Calu3 (cell line): ENCODE data around the gene RNFT2. TPM values are rescaled to one million over a fixed set of nuclear protein-coding genes. Genes with fewer than 3 reads are reported as not detected.
A peak's percentile ranks its signal among the peaks of the same experiment; 100 is the strongest.

Source experiments
- BruUV-seq: library from RNA; stranded (reverse); fragments of 400-500 nt; replicated peaks from 2 replicates; lab custom pipeline; 2021; lab: Mats Ljungman, UMichigan
- CTCF ChIA-PET: fragments of 300-600 bp; sonication (Branson Sonifier 250); formaldehyde crosslinking; loops from one replicate; lab custom pipeline; 2022; ENCODE audit warnings: antibody characterized with exemption; lab: Charles Lee
- DNase-seq: peaks from one replicate; pipeline ENCODE4 v3.0.0; 2022
- H3K27ac Mint-ChIP-seq: one replicate; pipeline ENCODE4 v1.8.0; 2022; ENCODE audit warnings: mixed read lengths; ENCODE audit not compliant: unreplicated experiment
- H3K27me3 Mint-ChIP-seq: one replicate; pipeline ENCODE4 v1.8.0; 2022; ENCODE audit warnings: mixed read lengths; ENCODE audit not compliant: unreplicated experiment
- H3K36me3 Mint-ChIP-seq: one replicate; pipeline ENCODE4 v1.8.0; 2022; ENCODE audit warnings: mild to moderate bottlenecking, moderate library complexity, mixed read lengths; ENCODE audit not compliant: insufficient read depth, unreplicated experiment
- H3K4me1 Mint-ChIP-seq: one replicate; pipeline ENCODE4 v1.8.0; 2022; ENCODE audit warnings: mild to moderate bottlenecking, low read depth, mixed read lengths; ENCODE audit not compliant: unreplicated experiment
- H3K4me3 Mint-ChIP-seq: one replicate; pipeline ENCODE4 v1.8.0; 2022; ENCODE audit warnings: mild to moderate bottlenecking, low read depth, moderate library complexity, mixed read lengths; ENCODE audit not compliant: unreplicated experiment
- H3K9me3 Mint-ChIP-seq: one replicate; pipeline ENCODE4 v1.8.0; 2022; ENCODE audit warnings: low read depth, mixed read lengths; ENCODE audit not compliant: unreplicated experiment
- CTCF ChIP-seq: fragments of 200-600 bp; IDR thresholded peaks from one replicate; pipeline ENCODE4 v1.8.0; 2022; ENCODE audit warnings: antibody characterized with exemption; ENCODE audit not compliant: unreplicated experiment
- intact Hi-C: fragments of 100-400 bp; cut with micrococcal nuclease; formaldehyde crosslinking; loops from one replicate; pipeline ENCODE4 v1.10.0; 2022; ENCODE audit not compliant: unreplicated experiment
- total RNA-seq: library from RNA; stranded (reverse); gene quantifications from 2 replicates; pipeline ENCODE4 v1.2.3, GENCODE V29; 2022

Gene RNFT2
- total RNA-seq, 1 experiment from 2014 or later: 32.0 TPM

GRCh38 chr12:116734156-116734768, 3.9 kb upstream of the RNFT2 start:
- Mint-ChIP-seq H3K4me1 (peaks cover 27% of the 10 kb centered on the region), H3K4me3 (peak overlapping the region; percentile 56), H3K27ac (peak overlapping the region; percentile 79), H3K27me3 (no peaks in the 10 kb centered on the region), H3K36me3 (peaks cover 63% of the 10 kb centered on the region), H3K9me3 (no peaks in the 10 kb centered on the region)
- CTCF ChIA-PET: interaction anchor here (1.0 kb wide), 1 partner anchor 222 kb away, joined by 3 read pairs; no protein-coding TSS in a partner anchor
- DNase-seq: no peak
- intact Hi-C loops: loop anchor here (10.0 kb wide), 2 partner anchors 151 to 221 kb away; partner anchors contain the start of gene HRK
- no TSS peak for BruUV-seq
- no peak for TF ChIP-seq CTCF

- peak overlapping the region; percentile 56 for H3K4me3 Mint-ChIP-seq
- peaks cover 55% of the 10 kb centered on the region for H3K36me3 Mint-ChIP-seq
- BruUV-seq: no TSS peak
- H3K27ac Mint-ChIP-seq: peak overlapping the region; percentile 79
- intact Hi-C loops: loop anchor here (5.0 to 10.0 kb wide), 3 partner anchors 82 to 220 kb away; partner anchors contain the start of gene HRK
- no peaks in the 10 kb centered on the region for H3K27me3 Mint-ChIP-seq
- no peak for TF ChIP-seq CTCF
- CTCF ChIA-PET: no interaction called here
- peaks cover 31% of the 10 kb centered on the region for H3K4me1 Mint-ChIP-seq
- no peak for DNase-seq
- H3K9me3 Mint-ChIP-seq: no peaks in the 10 kb centered on the region
Measured at GRCh38 chr12:116735084-116735483, 3.0 kb upstream of the RNFT2 start.

- Mint-ChIP-seq H3K4me3 (peak overlapping the region; percentile 86), H3K36me3 (peaks cover 54% of the 10 kb centered on the region), H3K9me3 (no peaks in the 10 kb centered on the region), H3K27me3 (no peaks in the 10 kb centered on the region), H3K27ac (peak overlapping the region; percentile 85), H3K4me1 (peaks cover 31% of the 10 kb centered on the region)
- no peak for TF ChIP-seq CTCF
- peak; percentile 77 for DNase-seq
- CTCF ChIA-PET: interaction anchor here (1.5 kb wide), 1 partner anchor 220 kb away, joined by 5 read pairs; no protein-coding TSS in a partner anchor
- no TSS peak for BruUV-seq
- intact Hi-C loops: loop anchor here (5.0 to 10.0 kb wide), 3 partner anchors 81 to 219 kb away; partner anchors contain the start of gene HRK
Measured at GRCh38 chr12:116735951-116736599, 2.0 kb upstream of the RNFT2 start.

GRCh38 chr12:116736962-116737773, 947 bp upstream of the RNFT2 start:
- Mint-ChIP-seq H3K36me3 (peaks cover 59% of the 10 kb centered on the region), H3K4me1 (peaks cover 31% of the 10 kb centered on the region), H3K27me3 (no peaks in the 10 kb centered on the region), H3K27ac (peak overlapping the region; percentile 69), H3K4me3 (peak overlapping the region; percentile 86), H3K9me3 (no peaks in the 10 kb centered on the region)
- DNase-seq: peak; percentile 35
- no peak for TF ChIP-seq CTCF
- intact Hi-C loops: loop anchor here (5.0 to 10.0 kb wide), 3 partner anchors 80 to 218 kb away; partner anchors contain the start of gene HRK
- BruUV-seq: TSS peak; percentile 37
- CTCF ChIA-PET: interaction anchor here (0.6 to 1.5 kb wide), 2 partner anchors 140 to 219 kb away, joined by 3 to 5 read pairs; no protein-coding TSS in a partner anchor
